AG09319 (cell line): ENCODE data around the gene TRABD2B.

ENCODE experiments used
- DNase-seq: peaks from one replicate; pipeline ENCODE4 v3.0.0-alpha.2; 2010; ENCODE audit warnings: low read depth; ENCODE audit errors: extremely low read depth
- CTCF ChIP-seq: IDR thresholded peaks from 2 replicates; pipeline ENCODE4 v1.5.1; 2011; ENCODE audit warnings: low read depth, mild to moderate bottlenecking, inconsistent platforms, low read length, moderate library complexity

The TRABD2B gene

GRCh38 chr1:47849005-47849521 lies 148.1 kb downstream of the TRABD2B start:
- TF ChIP-seq CTCF = no peak
- no peak for DNase-seq

- DNase-seq = no peak
- TF ChIP-seq CTCF = no peak
Observed at GRCh38 chr1:47847763-47848162, 149.4 kb downstream of the TRABD2B start.

GRCh38 chr1:47844558-47844955 lies 152.6 kb downstream of the TRABD2B start:
- no peak for DNase-seq

GRCh38 chr1:47843781-47844557 lies 153.2 kb downstream of the TRABD2B start:
- no peak for DNase-seq
- TF ChIP-seq CTCF = no peak

More at GRCh38 chr1:47844558-47844955, 152.6 kb downstream of the TRABD2B start:
- TF ChIP-seq CTCF = no peak

GRCh38 chr1:47843059-47843458 lies 154.1 kb downstream of the TRABD2B start:
- DNase-seq = no peak

GRCh38 chr1:47842228-47842919 lies 154.8 kb downstream of the TRABD2B start:
- TF ChIP-seq CTCF = no peak
- DNase-seq = no peak

More at GRCh38 chr1:47843059-47843458, 154.1 kb downstream of the TRABD2B start:
- no peak for TF ChIP-seq CTCF

GRCh38 chr1:47841356-47841755 lies 155.8 kb downstream of the TRABD2B start:
- no peak for DNase-seq
- TF ChIP-seq CTCF = no peak
